ENCODE data around the gene JAKMIP1.

DNA sequence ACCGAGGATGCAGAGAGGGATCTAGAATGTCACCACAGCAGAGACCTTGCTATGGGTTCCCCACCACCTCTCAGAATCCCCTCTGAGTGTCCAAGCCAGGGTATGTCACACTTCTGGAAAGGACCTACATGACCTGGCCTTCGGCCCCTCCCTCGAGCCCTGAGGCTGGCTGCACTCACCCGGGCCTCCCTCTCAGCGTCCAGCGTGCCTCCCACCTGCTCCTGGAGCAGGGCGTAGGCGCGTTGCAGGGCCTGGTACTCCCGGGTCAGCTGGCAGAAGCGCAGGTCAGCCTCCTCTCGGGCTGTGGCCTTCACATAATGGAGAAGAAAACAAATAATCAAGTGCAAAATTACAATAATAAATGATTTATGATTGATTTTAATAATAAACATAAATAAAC is 138.2 kb downstream of the JAKMIP1 start:
- TF ChIP-seq, protein P1, sequence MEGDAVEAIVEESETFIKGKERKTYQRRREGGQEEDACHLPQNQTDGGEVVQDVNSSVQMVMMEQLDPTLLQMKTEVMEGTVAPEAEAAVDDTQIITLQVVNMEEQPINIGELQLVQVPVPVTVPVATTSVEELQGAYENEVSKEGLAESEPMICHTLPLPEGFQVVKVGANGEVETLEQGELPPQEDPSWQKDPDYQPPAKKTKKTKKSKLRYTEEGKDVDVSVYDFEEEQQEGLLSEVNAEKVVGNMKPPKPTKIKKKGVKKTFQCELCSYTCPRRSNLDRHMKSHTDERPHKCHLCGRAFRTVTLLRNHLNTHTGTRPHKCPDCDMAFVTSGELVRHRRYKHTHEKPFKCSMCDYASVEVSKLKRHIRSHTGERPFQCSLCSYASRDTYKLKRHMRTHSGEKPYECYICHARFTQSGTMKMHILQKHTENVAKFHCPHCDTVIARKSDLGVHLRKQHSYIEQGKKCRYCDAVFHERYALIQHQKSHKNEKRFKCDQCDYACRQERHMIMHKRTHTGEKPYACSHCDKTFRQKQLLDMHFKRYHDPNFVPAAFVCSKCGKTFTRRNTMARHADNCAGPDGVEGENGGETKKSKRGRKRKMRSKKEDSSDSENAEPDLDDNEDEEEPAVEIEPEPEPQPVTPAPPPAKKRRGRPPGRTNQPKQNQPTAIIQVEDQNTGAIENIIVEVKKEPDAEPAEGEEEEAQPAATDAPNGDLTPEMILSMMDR (IDR thresholded peaks at IDR 0.05) = no peak
- no peak for TF ChIP-seq POLR2A (IDR thresholded peaks at IDR 0.05)

Measured in esophagus squamous epithelium (tissue), 4 donors.